Fibroblast of peridontal ligament (primary cell): Measurements from ENCODE around the gene GLCCI1.

Experiments
- DNase-seq: peaks from one replicate; pipeline ENCODE4 v3.0.0-alpha.2; 2010; ENCODE audit errors: extremely low read depth

The GLCCI1 gene

DNA sequence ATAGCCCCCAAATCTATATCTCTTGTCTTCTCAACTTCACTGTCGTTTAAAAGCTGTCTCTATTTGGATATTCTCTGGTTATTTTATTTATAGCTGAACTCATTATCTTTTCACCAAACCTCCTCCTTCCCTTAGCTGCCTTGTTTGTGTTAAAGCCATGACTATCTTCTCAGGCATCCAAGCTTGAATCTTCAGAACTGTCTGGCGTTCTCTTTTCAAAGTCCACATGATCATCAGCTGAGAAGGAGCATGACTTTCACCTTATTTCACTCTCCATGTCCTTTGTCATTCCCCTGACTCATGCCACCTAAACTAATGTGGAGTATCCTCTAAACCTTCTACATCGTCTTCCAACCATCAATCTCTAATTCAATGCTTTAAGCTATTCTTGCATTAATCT is 5.7 kb upstream of the GLCCI1 start:
- peak; percentile 54 for DNase-seq

DNA sequence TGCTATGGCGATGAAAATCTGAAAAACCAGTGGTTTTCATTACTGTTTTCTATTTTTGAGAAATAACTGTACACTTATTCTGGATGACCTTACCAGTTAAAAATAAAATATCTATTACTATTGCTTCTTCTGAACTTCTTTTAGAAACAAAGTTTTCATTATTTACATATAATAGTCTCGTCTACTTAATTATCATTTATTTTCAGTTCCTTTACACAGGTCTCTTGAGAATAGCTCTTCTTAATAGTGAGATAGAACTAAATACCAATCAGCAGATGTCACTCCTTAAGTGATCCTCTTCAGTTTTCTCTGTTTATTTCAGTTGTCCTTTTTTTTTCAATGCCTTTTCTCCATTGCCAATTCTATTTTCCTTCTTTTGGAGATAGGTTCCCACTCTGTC is 4.3 kb upstream of the GLCCI1 start:
- no peak for DNase-seq

DNA sequence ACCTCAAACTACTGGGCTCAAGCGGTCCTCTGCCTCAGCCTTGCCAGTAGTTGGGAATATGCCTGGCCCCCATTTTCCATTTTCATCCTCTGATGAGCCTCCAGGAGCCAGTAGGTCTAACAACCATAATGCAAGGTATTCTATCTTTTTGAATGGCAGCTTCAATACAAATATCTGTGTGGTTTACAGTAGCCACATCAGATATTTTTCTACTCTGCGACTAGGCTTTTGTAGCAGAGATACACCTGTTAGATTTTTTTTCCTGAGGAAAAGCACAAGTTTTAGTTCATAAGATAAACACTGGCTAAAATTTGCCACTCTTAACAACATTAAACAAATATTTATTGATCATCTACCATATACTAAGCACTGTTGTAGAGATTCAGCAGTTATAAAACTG is 3.9 kb upstream of the GLCCI1 start:
- no peak for DNase-seq

DNA sequence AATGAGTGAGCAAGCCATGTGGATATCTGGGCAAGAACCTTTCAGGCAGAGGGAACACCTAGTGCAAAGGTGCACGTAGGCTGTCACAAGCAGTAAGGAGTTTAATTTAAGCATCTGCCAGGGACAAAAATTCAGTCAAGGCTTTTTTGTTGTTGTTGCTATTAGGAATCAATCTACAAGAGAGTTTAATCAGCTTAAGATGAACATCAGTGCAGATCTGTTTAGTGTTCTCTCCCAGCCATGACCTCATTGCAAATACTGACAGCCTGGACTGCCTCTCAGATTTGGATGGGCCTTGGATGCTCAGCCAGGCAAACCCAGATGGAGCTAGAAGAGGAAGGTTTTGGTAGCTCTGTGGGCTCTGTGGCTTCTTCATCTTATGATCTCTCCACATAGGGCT is 3.3 kb upstream of the GLCCI1 start:
- DNase-seq = no peak

DNA sequence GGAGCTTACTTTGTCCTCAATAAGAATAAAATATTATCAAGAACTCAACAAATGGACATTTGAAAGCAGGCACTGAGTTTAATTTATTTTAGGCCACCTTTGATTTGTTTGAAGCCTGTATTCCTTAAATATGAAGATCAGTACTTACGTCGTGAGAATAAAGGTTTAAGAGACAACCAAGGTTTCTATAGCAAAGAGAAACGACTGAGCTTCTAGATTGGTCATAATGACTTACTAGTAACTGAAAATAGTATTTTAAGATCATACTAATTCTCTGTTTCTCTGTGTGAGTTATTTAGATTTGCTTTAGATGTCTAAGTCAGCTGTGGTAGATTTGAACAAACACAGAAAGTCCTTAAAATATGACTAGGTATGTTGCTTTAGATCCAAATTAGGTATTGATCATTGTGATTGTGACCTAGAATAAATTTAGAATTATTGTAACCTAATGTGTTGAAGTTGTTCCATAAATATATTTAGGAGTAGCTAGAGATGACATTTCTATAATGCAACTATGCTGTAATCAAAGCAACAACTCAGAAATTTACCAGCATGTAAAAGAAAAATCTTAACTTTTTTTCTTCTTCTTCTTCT is 2.4 kb upstream of the GLCCI1 start:
- no peak for DNase-seq

DNA sequence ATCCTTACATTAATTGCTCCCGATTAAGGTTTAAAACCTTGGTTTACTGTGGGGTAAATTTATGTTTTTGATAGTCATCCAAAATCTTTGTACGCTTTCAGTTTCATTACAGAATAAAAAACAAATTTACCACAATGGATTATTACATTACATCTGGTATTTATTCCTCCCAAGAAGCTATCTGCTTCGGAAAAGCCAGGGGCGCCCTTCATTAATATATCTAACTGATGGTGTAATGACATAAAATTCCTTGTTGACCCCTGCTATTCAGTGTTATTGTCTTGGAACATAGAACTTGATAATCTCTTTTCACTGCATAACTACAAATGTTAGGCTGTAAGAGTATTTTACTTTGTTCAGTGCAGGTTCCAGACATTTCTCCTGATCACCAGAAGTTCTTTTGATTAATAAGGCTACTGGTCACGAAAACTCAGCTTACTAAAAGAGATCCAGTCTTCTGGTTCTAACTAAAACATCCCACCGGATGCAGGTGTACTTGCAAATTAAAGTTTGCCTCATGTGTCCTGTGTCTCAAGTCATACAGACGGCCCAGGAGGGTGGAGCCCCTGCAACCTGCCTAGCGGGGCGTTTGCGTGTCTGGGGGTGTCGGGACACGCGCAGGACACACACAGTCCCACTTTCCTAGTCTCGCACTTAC is 581 bp upstream of the GLCCI1 start:
- no peak for DNase-seq

DNA sequence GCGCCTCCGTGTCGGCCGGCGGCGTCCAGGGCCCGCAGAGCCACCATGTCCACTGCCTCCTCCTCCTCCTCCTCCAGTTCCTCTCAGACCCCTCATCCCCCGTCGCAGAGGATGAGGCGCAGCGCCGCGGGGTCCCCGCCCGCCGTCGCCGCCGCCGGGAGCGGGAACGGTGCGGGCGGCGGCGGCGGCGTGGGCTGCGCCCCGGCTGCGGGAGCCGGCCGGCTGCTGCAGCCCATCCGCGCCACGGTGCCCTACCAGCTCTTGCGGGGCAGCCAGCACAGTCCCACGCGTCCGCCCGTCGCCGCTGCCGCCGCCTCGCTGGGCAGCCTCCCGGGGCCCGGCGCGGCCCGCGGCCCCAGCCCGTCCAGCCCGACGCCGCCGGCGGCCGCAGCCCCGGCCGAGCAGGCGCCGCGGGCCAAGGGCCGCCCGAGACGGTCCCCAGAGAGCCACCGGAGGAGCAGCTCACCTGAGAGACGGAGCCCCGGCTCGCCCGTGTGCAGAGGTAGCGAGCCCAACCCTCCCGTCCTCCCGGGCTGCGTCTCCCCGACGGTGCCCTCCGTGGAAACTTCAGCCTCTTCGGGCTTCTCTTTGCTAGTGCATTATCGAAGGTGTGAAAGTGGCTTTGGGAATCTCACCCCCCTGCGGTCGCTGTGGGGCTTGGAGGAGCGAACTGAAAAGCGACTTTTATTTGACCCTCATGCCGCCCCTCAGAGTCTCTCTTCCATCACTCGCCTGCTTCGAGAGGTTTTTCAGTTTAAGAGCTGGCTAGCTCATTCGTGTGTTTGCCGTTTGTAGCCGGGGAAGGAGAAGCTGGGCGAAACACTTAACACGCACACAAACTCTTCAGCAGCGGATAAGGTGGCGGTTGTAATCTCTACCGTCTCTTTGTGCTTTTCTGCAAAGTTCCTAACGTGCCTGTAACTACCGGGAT is 975 bp downstream of the GLCCI1 start:
- DNase-seq = peak; percentile 49

DNA sequence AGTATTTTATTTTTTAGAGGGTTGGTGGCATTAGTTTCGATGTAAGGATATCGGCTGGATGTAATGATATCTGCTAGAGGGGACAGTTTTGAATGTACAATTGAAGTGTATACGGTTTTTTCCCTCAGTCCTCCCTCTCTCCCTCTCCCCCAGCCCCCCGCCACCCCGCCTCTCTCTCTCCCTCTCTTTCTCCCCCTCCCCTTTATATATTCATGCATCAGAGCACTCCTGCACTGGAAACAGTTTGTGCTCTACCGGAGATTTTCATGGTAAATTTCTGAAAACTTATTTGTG is 1.6 kb downstream of the GLCCI1 start:
- no peak for DNase-seq

DNA sequence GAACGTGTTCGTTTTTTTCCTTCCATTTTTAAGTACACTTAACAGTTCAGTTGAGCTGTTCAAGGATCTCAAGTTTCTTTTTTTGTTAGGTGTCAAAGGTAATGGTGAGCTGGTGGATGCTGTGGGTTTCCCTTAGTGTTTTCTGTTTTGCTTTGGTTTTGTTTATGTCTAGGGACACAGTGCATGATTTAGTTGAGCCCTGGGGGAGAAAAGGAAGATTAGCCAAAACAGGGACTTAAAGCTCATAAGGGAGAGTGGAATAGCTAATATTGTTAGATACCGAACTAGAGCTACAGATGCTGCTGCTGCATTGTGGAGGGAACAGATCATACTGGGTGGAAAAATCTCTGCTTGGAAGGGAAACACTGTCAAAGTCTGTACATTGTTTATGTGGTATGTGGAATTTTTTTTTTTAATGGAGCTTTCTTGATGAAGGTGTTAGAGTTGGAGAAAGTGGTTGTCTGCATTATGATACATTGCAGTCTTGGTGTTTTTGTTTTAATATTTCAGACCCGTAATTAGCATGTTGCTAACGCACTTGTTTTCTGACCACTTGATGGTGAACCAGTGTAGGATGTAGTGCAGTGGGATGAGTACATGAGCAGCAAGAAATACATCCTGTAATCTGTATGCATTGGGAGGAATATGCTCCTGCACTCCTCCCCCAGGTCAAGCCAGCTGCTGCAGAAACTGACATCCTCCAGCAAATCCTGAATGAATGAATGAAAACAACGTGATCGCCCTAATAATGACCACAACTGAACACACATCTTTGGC is 2.1 kb downstream of the GLCCI1 start:
- DNase-seq = no peak

DNA sequence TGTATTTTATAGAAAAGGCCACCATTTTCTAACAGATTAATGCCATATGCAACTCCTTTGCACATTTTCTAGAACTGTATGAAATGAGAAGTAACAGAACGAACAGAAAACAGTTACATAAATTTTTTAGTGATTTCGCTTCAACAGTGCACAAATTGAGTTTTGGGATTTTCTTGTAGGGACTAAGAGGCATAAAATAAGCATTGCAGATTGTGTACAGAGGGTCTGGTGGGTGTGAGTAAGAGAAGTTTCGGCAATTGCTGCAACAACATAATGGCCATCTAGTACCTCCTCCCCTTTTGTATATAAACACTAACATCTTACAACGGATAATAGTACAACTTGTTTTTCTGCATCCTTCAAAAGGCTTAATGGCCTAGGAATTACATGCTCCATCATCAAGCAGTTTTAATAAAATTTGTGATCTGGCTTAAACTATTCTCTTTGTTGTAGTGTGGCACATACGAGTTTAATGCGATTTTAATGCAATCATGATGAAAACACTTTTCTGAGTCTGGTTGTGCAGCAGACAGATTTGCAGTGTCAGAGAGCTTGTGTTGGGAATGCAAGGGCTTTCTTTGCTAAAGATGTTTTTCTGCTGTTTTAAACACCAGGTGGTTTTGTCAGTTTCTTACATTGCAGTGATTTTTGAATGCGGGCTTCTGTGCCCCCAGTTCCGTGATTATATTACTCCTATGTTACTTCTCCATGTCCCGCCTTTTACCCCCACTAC is 2.9 kb downstream of the GLCCI1 start:
- DNase-seq = no peak

DNA sequence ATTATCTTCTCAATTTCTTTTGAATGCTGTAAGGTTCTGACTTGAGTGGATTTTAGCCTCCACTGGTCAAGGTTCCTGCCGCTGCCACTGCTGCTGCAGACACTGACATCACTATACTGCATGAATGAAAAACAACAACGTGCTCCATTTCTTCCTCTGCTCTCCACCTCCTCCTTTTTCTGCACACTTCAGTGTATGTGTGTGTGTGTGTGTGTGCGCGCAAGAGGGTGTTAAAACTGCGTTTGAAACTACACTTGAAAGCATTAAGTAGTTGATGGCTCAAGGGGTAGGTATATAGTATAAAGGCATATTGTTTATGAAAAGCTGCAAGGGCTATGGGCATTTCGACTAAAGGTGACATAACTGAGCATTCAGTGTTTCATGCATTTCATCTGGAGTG is 3.5 kb downstream of the GLCCI1 start:
- DNase-seq = no peak

DNA sequence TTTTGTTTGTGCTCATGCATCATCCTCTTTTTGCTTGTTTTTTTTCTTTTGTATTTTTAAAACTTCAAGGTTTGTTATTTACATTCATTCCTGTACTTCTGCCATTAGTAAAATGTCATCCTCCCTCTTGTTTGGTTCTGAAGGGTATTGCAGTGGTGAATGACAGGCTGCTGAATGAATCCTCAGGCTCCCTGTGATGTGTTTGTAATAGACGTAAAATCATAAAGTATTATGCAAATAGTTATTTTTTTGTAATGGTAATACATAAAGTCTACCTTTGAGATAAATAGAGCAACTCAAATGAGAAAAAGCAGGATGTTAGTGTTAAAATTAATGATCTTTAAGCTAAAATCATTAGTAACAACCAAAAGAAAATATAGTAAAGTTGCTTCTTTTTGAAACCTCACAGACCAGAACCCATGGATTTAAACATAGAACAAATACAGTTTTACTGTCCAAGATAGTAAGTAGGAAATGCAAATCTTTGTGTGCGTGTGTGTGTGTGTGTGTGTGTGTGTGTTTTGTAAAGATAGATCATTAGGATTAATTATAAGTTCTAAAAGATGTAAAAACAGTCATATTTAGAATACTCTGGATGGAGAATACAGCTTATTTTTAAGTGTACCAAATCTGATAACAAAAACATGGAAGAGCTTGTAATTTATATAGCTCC is 4.5 kb downstream of the GLCCI1 start:
- no peak for DNase-seq

DNA sequence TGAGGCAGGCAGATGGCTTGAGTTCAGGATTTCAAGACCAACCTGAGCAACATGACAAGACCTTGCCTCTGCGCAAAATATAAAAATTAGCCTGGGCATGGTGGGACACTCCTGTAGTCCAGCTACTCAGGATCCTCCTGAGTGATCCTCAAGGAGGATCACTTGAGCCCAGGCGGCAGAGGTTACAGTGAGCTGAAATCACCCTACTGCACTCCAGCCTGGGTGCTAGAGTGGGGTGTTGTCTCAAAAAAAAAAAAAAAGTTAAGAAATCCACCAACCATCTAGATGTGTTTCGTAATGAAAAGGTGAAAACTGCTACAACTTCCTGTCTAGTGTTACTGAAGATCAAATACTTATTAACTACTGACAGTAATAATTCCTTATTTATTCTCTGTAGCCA is 8.1 kb downstream of the GLCCI1 start:
- DNase-seq = no peak

DNA sequence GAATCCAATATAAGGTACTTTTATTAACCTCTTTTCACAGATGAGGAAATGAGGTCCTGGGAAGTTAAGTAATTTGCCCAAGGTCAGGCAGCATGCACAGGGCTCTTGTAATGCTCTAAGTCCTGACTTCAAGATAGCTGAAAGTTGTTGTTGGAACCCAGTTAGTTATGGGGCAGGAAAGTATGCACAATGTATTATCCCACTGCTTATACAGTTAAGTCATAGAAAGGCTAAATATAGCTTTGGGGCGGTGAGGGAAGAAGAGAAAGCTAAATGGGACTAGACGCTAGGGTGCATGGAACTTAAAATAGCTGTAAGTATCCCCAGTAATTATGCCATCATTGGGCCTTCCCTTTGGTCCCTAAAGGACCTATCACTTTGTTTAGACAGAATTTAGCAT is 9.2 kb downstream of the GLCCI1 start:
- DNase-seq = peak; percentile 78

DNA sequence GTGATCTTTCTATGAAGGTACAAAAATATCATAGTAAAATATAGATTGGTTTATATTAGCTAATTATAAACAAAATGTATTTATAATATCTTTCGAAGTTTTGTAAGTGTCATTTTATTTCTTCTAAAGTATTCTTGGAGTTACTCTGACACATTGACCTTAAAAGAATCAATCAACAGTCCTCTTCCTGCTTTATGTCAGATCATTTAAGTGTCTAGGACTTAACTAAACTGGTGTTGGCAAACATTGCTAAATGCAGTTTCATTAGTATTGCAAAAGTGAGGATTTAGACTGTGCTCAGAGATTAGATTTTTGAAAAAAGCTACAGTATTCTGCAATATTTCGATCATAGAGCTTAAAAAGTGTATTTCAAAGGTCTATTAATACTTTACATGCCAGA is 10.3 kb downstream of the GLCCI1 start:
- no peak for DNase-seq

DNA sequence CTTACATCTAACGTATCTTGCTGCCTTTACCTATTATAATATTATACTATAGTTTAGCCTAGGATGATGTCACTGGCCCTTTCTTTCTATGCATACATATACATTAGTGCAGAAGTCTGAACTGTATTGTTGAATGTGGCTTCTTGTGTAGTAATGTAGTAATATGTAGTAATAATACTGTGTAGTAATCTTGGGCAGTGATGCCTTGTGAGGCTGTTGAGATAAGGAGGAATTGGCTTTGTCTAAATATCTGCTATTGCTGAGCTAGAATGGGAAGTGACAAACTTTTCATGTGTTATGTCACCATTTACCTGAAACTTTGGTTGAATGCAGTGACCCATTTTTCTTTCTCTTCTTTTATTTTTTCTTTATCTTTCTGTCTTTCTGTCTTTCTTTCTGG is 11.0 kb downstream of the GLCCI1 start:
- DNase-seq = no peak

DNA sequence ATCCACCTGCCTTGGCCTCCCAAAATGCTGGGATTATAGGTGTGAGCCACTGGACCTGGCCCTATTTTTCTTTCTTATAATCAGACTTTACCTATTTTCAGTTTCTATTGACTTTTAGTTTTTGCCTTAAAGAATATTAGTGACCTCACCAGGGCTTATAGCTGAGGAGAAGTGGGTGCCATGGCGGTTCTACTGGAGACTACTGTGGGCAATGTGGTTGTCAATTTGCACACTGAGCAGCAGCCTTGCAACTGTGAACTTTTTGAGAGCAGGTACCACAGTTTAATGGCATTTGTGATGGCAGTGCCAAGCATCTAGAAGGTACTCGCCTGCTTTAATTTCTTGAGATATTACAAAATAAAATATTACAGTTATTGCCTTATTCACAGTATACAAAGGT is 11.5 kb downstream of the GLCCI1 start:
- DNase-seq = no peak

DNA sequence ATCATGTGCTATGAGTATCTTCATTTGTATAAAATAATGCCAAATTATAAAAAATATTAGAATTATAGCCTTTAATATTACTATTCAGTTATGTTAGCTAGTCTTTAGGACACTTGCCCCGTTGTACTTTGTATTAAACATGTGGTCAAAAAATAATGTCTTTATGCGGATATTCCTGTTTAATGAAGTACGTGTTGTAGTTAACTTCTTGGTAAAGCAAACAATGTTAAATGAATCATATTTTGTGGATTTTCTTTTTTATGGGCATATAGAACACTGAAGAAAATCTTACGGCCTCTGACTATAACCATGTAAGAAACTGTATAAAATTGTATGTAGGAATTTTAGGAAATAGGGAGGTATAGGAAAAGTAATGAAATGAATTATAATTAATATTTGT is 14.3 kb downstream of the GLCCI1 start:
- DNase-seq = no peak

DNA sequence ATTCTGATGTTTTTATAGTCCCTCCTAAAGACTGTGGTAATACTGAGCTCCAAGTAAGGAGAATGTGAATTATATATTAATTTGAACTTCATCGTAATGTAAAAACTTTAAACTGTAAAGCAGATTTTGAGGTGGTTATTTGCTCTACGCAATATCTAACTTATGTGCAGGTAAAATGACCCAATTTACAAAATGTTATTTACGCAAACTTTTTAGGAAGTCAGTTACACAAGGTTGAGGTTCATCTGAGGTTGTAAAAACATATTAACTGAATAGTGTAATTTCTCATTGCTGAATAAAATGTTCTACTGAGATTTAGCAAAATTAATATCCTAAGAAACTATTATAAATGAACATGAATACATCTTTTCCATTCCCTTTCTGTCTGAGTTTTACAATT is 15.8 kb downstream of the GLCCI1 start:
- DNase-seq = no peak

DNA sequence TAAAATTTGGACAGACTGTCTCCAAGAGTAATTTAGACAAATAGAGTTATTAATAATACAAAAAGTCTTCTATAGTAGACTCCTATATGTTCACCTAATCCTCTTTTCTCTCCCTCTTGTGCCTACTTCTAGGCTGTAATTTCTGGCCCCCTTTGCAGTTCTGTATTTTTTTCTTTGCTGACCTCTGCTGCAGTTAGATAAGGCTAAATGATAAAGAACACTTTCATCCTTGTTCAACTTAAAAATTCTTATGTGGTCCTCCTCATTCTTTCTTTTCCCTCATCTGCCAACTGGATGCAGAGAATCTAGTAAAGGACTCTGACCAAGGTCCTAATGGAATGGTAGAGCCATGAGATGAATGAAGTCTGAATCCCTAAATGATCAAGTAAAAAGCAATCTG is 20.1 kb downstream of the GLCCI1 start:
- DNase-seq = no peak

DNA sequence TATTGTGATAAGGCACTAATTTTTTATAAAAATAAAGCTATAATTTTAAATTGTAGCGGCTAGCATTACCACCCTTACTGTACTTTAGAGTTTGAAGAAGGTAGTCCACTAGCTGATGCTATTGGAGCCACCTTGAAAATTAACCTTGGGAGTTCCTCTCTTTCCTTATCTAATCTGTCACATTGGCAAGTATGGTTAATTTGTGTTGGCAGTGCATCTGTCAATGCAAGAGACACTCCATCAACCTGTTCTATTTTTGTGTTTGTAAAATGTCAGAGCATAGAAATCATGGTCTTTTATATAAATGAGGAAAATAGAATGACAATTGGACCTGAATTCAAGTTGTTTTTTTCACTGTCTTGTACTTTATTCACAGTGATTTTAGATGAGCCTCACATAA is 20.5 kb downstream of the GLCCI1 start:
- DNase-seq = no peak
